Measurements from ENCODE around the gene CIB4.

CIB4 gene

GRCh38 chr2:26619521-26619951, 21.6 kb downstream of the CIB4 start:
- DNase-seq: no peak

- no peak for DNase-seq
These were observed 22.1 kb downstream of the CIB4 start for GRCh38 chr2:26619096-26619495.

- DNase-seq: no peak
These were observed 22.6 kb downstream of the CIB4 start for GRCh38 chr2:26618611-26619010.

GRCh38 chr2:26617588-26618083, 23.5 kb downstream of the CIB4 start:
- no peak for DNase-seq

GRCh38 chr2:26616706-26617587, 24.2 kb downstream of the CIB4 start:
- DNase-seq: no peak

- DNase-seq: no peak
These were observed 25.1 kb downstream of the CIB4 start for GRCh38 chr2:26615860-26616705.

- DNase-seq: no peak
These were observed 25.8 kb downstream of the CIB4 start for GRCh38 chr2:26615336-26615859.

- DNase-seq: no peak
These were observed 26.7 kb downstream of the CIB4 start for GRCh38 chr2:26614216-26615138.

GRCh38 chr2:26613241-26614215, 27.6 kb downstream of the CIB4 start:
- no peak for DNase-seq

GRCh38 chr2:26612522-26613240, 28.5 kb downstream of the CIB4 start:
- no peak for DNase-seq

- DNase-seq: no peak
These were observed 29.1 kb downstream of the CIB4 start for GRCh38 chr2:26612034-26612433.

GRCh38 chr2:26610504-26611335, 30.4 kb downstream of the CIB4 start:
- DNase-seq: no peak

- no peak for DNase-seq
These were observed 31.3 kb downstream of the CIB4 start for GRCh38 chr2:26609839-26610277.

- DNase-seq: no peak
These were observed 31.9 kb downstream of the CIB4 start for GRCh38 chr2:26609205-26609631.

- no peak for DNase-seq
These were observed 32.6 kb downstream of the CIB4 start for GRCh38 chr2:26608557-26608956.

GRCh38 chr2:26607698-26608097, 33.5 kb downstream of the CIB4 start:
- DNase-seq: no peak

- DNase-seq: no peak
These were observed 34.3 kb downstream of the CIB4 start for GRCh38 chr2:26606847-26607190.

GRCh38 chr2:26605999-26606846, 34.9 kb downstream of the CIB4 start:
- no peak for DNase-seq

All from stimulated activated CD4-positive, alpha-beta T cell treated with anti-CD3 and anti-CD28 coated beads, Interleukin-4, amount 100 ng/mL, for 24 hours (primary cell).